Measurements from ENCODE around the gene TSBP1.
A peak's percentile ranks its signal among the peaks of the same experiment; 100 is the strongest.

TSBP1 gene, protein sequence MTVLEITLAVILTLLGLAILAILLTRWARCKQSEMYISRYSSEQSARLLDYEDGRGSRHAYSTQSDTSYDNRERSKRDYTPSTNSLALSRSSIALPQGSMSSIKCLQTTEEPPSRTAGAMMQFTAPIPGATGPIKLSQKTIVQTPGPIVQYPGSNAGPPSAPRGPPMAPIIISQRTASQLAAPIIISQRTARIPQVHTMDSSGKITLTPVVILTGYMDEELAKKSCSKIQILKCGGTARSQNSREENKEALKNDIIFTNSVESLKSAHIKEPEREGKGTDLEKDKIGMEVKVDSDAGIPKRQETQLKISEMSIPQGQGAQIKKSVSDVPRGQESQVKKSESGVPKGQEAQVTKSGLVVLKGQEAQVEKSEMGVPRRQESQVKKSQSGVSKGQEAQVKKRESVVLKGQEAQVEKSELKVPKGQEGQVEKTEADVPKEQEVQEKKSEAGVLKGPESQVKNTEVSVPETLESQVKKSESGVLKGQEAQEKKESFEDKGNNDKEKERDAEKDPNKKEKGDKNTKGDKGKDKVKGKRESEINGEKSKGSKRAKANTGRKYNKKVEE

DNA sequence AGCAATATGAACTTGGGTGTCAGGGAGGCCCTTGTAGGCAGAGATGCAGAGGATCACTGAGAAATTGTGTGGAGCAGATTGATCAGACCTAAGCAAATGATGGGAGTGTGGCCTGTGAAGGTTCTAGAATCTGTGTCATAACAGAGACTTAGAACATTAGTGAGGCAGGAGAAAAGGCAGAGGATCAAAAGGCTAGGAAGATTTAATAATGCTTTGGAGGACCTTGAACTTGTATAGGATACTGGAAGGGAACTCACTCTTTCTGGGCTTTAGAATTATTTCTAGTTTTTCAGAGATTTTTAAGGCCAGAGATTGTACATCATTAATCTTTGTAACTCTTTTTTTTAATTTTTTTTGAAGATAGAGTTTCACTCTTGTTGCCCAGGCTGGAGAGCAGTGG, at the start of gene TSBP1:
TSBP1 (minus strand) TSS at position 101 of the 400 bp plus-strand sequence. CDS start 197 bp downstream, outside the sequence.
- no peak for DNase-seq

DNA sequence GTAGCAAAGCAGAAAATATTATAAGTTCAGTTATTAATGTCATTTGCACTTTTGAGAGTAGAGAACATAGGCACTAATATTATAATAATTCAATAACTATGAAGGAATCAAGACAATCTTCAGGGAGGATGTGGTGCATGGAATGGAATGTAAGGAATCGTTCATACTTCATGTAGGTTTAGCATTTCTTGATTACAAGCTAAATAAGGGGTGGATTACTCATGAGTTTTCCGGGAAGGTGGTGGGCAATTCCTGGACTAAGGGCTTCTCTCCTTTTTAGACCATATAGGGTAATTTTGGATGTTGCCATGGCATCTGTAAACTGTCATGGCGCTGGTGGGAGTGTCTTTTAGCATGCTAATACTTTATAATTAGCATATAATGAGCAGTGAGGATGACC, 44.3 kb upstream of the TSBP1 start:
- DNase-seq, result no peak

DNA sequence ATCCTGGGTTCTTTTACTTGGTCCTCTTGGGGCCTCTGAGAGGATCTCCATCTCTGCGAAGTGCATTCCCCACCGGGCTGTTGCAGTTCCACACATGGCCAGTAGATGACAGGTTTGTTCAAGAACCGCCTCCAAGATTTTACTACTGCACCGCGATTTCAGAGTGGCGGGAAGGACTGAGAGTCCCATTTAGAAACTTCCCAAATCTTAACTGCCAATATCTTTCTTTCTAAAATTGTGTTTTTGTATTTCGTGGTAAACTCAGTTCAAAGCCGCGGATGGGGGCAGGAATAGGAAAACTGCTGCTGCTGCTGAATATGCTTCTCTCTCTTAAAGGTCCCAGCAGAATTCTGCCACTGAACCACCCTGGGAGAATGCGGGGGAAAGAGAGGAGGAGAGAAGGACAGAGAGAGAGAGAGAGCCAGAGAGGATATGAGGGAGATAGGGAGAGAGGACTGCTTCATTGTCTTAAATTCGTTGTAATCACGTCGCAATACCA, 43.9 kb upstream of the TSBP1 start:
- DNase-seq, result peak; percentile 26 to 81 (median 58)

DNA sequence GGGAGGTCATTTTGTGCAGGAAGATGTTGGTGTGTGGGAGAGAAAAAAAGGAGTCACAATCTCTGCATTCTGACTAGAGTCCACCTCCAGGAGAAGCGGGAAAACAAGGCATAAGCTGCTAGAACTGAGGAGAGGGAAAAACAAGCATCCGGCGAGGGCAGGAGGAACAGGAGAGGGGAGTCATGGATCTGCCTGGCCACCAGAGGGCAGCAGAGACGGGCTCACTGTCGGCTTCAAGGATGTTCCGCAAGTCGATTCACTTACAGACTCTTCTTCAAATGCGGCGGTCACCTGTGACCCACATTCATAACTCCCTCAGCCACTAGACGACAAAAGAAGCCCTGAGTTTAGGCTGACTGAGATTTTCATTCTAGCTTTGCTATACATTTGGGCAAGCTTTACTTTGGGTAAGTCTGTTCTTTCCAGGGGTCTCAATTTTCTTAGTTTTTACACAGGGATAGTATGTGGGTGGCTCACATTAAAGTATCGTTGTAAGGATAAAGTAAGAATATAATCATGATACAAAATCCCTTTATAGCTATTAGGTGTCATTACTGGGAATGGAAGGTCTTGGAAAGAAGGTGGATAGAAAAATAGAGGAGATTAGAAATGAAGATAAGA, 41.8 kb upstream of the TSBP1 start:
- peak; percentile 41 to 73 (median 73) for DNase-seq

DNA sequence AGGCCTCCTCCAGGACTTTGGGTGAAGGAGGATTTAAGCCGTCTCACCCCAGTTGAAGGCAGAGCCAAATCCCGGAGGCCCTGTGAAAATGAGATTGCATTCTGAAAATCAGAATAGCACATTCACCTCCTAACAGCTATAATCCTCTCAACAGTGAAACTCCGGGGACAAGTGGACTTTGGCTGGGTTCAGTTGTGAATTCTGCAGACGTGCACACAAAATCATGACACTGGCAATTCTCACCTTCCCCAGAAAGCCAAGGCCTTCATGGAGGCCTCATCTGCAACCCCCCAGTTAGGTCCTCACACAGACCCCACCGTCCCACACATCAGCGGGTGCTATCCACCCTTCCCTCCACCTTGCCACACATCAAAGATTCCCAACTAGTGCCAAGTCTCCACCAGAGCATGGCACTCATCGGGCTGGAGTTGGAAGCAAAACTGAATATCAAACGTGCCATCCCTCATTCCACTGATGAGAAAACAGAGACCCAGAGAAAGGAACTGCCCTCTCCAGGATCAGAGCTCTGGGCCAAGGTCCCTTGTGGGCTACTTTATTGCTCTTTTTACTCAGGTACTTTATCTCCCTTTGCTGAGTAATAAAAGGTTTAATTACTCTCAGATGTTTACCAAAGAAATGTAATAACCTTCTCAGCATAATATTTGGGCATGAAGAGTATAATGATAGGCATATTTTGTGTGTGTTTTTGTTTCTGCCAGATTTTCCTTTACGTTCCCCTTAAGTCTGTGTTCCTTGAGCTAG, 40.0 kb upstream of the TSBP1 start:
- no peak for DNase-seq

DNA sequence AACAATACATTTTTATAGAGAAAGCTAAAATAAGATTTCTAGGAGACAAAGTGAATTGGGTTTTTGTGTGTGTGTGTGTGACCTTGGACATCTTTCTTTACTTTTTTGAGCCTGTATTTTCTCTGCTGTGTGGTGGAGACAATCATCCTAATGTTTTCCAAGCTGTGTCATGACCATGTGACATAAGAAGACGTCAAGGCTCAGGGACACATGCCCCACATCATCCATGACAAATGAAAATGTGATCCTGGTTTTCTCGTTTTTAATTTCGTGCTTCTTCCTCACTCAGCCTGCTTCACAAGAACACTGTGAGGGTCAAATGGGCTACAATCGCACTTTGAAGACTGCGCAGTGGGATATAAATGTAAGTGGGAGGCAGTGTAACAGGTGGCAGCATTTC, 39.2 kb upstream of the TSBP1 start:
- DNase-seq, result no peak

DNA sequence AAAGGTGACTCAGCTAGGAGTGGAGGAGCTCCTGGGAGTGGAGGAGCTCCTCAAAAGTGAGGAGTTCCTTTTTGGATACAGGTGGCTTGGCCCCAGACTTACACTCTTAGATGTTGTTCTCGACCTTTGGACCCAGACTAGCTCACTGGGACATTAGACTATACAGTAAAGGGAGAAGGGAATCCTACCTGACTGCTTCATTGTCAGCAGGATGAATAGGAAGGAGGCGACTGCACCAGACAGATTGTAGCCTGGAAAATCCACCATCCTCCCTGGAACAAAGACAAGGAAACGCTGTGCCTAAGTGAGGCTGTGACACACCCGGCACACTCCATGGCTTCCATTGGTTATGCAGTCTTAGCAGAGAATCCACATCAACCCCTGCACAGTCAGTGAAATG, 35.2 kb upstream of the TSBP1 start, which contains the start of gene BTNL2:
BTNL2 (minus strand) TSS at position 325 of the 400 bp plus-strand sequence; CDS start at position 267, 58 bp downstream.
- no peak for DNase-seq

DNA sequence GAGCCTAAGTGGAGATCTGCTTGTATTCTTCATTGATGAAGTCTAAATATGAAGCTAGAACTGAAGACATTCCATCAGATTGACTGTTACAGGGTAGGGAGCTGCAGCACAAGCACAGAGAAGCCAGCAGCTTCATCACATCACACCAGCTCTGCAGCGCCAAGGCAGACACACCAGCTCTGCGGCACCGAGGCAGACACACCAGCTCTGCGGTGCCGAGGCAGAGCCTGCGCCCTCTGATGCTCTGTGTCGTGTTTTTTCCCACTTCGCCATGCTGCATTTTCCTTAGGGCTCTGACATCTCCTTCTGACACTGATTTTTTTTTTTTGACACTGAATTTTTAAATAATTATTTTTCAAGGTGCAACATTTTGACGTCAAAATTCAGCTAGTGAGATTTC, 34.5 kb upstream of the TSBP1 start:
- DNase-seq, result no peak

DNA sequence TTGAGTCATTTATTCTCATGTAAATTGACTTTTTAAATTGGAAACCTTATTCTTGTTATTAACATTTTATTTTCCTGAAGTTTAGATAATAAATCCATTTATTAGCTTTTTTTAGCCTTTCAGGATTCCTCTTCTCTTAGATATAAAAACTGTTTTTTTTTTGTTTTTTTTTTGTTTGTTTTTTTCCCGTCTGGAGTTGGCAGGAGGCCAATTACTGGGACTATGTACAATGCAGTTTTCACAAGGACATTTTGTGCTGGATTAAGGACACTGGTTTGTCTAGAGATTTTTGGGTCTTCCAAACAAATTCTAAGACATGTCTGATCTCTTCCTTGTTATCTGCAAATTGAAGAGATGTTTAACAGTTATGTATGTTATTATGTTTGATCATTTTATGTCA, 34.0 kb upstream of the TSBP1 start:
- no peak for DNase-seq

DNA sequence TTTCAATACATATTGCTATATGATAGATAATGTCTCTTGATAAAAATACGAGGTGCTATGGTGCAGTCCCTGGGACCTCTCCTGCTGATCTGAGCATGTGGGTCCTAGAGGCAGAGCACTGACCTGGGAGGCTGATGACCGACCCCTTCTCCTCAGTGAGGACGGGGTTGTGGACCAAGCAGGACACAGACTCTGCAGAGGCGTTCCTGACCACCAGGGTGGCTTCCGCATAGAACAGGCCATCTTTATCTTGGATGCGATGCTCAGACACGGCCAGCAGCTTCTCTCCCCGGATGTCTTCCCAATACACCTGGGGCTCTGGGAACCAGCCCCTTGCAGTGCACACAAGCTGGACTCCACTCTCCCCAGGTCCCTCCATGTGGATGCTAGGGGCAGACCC, 31.1 kb upstream of the TSBP1 start:
- DNase-seq, result no peak

DNA sequence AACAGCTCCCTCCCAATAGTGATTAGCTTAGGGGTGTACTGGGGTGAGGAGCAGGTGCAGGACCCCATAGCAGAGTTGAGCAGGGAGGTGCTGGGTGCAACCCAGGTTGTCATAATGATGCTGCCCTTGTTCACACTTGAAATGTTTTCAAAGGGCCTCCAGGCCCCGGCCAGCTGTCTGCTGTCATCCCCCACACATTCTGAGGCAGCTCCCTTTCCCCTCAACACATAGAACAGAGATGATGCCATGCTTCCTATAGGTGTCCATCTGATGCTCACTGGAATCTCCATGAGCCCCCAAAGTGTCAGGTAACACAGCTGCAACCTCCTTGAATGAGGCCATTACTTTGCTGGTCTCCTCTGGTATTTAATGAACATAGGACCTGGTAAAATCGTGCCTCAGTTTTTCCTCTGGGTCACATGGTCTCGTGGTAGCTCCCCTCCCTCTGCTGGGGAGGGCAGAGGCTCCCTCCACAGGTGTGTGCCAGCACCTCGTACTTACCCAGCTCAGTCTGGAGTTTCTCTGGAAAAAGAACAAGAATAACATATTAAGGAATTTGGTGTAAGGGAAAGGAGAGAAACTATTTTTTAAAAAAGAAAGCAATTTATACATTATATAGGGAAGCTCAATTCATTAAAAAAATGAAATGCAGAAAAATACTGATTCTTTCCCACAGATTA, 29.7 kb upstream of the TSBP1 start:
- DNase-seq, result no peak

DNA sequence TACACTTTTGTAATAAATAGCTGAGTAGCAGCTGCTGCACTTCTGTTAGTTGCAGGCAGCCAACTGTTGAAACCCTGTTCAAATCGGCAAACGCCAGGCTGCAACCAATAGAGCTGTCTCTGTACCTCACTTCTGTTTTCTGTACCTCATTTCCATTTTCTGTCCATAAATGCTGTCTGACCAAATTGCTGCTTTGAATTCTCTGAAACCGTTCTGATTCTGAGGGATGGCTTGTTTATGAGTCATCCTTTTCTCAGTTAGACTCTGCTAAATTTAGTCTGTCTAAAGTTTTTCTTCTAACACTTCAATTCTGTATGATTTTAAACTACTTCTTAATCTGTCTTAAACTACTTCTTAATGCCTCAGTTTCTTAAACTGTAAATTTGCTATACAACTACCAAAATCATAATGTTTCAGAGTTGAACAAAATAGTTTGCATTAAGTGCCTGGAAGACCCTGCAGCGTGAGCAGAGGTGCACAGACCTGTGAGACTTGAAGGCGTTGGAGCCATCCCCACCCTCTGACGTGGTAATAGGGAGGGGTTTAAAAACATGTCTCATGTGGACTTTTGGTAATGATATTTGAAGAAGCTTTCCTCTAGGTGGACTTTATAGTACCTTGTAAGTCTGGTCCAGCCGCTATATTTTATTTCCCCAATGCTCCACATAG, 25.7 kb upstream of the TSBP1 start:
- DNase-seq, result no peak

DNA sequence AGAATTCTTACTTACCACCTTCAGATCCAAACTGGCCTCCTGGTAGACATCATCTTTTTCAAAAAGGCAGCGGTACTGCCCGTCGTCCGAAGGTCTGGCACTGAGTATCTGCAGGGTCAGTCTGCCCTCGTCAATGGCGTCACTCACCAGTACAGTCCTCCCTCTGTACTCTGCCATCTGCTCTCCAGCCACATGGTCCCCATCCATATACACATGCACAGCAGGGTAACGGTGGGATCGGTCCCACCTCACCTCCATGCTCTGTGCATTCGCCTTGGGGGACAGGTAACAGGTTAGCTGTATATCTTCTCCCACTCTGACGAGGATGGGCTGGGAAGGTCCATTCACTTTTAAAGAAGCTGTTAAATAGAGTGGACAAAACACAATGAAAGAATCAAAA, 24.3 kb upstream of the TSBP1 start:
- DNase-seq, result no peak

DNA sequence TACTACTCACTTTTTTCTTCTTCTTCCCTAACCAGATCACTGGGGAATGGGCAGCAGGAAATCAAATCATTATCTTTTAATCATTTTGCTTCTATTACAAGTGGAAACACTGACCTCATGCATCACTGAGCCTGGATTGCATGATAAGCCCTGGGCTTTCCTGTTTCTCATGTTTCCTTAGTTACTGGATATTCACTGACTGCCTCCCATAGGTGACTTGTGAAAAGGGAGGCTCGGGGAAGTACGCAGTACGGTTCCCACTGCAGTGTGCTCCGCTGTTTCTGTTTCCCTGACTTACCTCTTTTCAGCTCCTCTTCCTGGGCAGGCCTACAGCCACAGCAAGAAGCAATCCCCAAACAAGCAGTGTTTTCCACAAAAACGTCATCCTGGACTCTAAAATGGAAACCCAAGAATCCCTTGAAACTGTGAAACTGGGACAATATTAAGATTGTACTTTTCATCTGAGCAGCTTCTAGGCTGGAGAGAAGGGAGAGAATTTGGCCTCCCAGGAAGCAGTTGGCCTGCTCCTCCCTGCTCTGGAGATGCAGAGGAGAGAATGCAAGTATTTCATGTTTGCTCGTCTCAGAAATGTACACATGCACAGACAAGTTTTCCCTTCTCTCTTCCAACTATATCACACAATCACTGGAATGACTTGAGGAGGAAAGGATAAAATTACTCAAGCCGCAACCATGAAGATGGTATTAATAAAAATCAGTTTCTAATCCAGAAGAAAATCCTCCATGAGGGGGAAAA, 22.1 kb upstream of the TSBP1 start:
- no peak for DNase-seq

DNA sequence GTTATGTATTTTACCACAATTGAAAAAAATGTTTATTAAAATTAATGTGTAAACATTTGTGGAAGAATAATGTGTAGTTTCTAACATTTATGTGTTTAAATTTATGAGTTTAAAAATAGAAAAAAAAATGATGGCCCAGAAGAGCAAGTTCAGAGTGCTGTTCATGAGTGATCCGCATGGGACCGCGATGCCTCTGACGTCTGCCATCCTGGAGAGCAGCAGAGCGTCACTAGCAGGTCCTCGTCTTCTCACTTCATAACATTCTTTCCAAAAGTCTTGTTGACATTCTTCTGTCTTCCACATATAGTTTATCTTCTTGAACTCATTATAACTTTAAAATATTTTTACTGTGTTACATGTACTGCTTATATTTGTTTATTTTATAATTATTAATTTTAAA, 19.8 kb upstream of the TSBP1 start:
- DNase-seq, result no peak

DNA sequence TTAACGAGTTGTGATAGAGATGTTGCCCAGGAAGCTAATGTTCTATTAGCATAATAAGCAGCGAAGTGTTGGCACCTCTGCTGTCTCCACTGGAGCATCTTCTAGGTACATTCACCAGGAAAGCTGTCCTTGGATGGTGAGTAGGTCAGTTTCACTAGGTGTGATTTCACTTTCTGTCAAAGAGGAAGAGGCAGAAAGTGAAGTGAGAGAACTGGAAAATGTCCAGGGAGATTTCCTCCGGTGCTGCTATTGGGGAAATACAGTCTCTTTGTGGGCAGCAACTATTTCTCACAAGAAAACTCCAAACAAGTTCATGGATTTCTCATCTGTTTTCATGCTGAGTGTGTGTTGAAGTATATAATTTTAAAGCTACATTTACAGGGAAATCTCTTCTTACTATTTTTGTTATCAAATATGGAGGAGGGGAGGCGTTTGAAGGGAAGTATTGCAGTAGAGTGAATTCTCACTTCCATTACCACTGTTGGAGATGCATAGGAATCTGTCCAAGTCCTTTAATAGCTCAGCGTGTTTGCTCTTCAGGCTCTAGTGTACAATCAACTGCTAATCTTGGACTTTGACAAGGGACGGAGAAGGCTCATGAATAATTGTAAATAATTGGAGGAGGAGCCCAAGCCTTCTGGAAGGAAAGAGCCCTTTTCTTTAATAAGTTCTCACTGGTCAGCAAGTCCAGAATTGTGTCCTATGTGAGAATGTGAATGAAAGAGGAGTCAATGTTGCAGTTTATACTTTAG, 16.1 kb upstream of the TSBP1 start:
- no peak for DNase-seq

DNA sequence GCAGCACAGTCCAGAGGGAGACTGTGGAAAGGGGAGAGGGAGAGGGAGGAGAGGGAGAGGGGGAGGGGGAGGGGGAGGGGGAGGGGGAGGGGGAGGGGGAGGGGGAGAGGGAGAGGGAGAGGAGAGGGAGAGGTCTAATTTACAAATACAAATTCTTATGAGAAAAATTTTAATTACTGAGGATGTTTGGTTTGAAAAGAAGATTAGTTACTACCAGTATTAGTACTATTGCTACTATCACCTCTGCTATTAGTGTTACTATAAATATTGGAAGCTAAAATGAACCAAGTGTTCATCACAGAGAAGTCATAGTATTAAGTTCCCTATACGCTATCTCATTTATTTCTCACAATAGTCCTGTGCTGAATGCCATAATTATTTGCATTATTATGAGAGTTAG, 14.3 kb upstream of the TSBP1 start:
- no peak for DNase-seq

DNA sequence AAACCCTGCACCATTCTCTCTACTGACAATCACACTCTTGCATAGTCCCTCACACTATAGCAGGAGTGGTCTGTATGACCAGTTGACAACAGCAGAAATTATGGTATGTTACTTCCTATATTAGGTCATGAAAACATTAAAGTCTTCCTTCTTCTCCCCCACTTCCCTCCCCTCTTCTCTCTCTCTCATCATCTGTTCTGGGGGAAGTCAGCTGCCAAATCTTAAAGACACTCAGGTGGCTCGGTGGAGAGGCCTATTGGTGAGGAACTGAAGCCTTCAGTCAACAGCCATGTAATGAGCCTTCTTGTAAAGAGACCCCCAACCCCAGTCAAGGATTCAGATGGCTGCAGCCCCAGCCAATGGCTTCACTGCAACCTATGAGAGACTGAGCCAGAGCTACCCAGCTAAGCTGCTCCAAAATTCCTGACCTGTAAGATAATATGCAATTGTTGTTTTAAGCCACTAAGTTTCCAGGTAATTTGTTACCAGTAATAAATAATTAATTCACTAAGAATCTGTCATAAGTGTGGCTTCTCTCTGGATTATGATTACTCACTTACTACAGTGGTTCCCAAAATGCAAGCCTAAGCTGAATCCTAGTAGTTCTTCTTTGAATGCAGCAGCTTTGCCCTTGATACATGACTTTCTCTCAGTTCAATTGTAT, 11.2 kb upstream of the TSBP1 start:
- DNase-seq, result no peak

DNA sequence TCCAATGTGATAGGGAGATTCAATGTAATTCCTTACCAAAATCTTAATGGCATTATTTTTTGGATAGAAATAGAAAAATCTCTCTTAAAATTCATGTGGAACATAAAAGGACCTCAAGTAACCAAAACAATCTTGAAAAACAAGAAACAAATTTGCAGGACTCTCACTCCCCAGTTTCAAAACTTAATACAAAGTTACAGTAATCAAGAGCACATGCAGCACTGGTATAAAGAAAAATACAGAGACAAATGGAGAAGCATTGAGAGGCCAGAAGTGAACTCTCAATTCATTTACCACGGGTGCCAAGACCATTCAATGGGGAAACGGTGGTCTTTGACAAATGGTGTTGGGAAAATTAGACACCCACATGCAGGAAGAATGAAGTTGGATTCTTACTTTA, 7.8 kb upstream of the TSBP1 start:
- DNase-seq, result no peak

All from NCI-H1417 (cell line).